KG1 (cell line): ENCODE data around the gene ADAM15.
A peak's percentile ranks its signal among the peaks of the same experiment; 100 is the strongest.

Experiments used
- DNase-seq: peaks from one replicate; lab custom pipeline; 2025; lab: John Stamatoyannopoulos, UW

The ADAM15 gene

DNA sequence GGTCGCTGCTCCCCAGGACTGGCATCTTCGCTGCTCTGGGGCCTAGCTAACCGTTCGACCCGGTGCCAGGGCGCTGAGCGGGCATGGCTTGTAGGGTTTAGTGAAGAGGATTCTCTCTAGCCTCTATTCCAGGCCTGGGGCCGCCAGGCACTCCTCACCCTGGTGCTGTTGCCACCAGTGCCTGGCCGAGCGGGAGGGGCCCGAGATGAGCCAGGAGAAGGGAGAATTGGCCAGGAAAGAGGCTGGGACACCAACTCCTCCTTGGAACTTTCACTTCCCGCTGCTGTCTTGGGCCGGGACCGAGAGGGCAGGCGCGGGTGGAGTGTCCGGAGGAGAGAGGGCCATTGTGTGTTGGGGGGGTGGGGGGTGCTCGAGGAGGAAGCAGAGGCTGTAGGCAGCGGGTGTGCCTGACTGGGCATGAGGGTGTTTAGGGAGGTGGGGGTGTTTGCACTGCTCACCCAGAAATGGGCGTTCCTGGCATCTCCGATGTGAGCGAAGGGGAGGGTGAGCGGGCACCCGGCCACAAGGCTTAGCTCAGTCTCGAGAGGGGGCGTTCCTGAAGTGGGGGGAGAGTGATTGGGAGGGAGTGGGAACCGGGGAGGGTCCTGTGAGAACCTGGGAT is 772 bp downstream of the ADAM15 start:
- DNase-seq: peak; percentile 29

GRCh38 chr1:155052439-155053395 is 1.6 kb downstream of the ADAM15 start:
- no peak for DNase-seq

DNA sequence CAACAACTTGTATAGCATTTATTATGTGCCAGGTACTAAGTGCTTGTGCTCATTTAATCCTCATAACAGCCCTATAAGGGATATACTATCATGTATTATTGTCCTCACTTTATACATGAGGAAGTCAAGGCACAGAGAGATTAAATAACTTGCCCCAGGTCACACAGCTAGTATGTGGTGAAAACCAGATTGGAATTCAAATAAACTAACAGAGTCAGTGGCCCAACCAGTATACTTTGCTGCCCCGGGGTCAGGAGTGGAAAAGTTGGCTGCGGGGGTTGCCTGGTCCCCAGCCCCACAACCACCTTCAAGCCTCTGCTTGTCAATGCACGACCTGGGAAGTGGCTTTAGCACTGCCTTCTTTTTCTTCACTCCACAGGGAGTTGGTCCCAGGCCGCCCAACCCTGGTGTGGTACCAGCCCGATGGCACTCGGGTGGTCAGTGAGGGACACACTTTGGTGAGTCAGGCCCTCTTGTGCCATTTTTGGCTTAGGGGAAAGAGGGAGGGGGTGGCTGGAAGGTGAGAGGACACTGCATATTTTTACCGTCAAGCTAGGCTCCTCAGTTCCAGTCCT is 2.5 kb downstream of the ADAM15 start:
- DNase-seq: no peak

- DNase-seq: no peak
These were observed 6.0 kb downstream of the ADAM15 start for GRCh38 chr1:155057104-155057503.

DNA sequence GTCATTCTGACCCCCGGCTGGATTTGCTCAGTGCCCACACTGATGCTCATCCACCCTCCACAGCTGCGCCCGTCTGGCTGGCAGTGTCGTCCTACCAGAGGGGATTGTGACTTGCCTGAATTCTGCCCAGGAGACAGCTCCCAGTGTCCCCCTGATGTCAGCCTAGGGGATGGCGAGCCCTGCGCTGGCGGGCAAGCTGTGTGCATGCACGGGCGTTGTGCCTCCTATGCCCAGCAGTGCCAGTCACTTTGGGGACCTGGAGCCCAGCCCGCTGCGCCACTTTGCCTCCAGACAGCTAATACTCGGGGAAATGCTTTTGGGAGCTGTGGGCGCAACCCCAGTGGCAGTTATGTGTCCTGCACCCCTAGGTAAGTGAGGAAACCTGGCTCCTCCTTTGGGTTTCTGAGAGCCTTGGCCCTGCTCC is 6.7 kb downstream of the ADAM15 start:
- DNase-seq: no peak

GRCh38 chr1:155060736-155061135 is 9.6 kb downstream of the ADAM15 start:
- DNase-seq: no peak

DNA sequence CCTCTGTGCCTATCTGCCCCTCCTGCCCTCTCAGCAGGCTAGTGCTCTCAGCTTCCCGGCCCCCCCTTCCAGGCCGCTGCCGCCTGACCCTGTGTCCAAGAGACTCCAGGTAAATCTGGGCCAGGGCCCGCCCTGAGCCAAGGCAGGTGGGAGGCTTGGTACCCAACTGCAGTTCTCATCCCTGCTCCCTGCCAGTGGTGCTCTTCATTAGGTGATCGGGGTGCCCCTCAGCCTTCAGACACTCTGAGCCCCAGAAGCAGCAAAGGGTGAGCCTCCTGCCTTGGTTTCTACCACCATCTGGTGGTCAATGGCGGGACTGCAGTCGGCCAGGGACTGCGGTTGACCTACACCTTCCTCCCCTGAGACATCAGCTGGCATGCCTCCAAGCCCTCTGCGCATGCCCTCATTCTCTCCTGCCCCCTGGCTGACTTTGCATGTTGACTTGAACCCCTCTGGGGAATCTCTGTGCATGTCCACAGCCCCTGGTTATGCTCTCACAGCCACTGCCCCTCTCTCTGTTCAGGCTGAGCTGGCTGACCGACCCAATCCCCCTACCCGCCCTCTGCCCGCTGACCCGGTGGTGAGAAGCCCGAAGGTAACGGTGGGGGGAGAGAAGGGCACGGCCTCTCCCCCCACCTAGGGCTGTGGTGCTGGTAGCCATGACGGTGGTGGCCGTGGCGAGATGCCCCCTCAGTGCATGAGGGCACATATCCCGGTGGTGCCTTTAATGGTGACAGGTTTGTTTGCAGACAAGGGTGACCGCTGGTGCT is 10.4 kb downstream of the ADAM15 start:
- peak; percentile 73 for DNase-seq

GRCh38 chr1:155062151-155062686 is 11.1 kb downstream of the ADAM15 start:
- no peak for DNase-seq

DNA sequence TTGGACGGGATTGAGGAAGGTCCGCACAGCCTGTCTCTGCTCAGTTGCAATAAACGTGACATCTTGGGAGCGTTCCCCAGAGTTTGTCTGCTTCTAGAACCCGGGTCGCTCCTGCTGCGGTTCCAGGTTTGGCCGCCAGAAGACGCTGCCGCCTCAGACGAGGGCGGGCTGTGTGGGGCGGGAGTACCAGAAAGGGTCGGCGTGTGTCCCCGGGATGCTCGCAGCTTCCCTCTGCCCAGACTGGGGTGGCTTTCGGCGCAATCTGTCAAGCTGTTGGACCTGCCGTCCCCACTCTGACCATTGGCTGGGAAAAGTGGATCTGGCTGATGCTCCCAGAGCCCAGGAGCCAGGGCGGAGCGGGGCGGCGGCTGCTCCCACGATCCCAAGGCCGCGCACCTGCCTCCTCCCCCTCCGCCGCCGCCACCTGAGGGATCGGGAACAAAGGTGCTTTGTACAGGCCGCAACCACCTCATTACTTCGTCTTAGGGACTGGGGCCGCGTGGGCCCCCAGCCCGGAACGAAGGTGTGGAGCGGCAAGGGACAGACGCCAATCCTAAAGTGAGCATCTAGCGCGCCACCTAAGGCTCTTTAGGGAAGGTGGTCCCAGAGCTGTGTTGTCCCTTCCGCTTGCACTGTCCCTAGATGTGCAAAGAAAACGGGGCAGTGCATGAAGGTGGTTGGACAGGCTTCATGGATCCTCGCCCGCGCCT is 11.7 kb downstream of the ADAM15 start:
- no peak for DNase-seq

- peak; percentile 74 for DNase-seq
These were observed 12.5 kb downstream of the ADAM15 start, which contains the start of gene EFNA4 for GRCh38 chr1:155063550-155064110. TSS of gene EFNA4 (plus strand) at chr1:155063740. CDS start at chr1:155063824, 84 bp downstream.

- DNase-seq: no peak
These were observed 13.2 kb downstream of the ADAM15 start for GRCh38 chr1:155064111-155064831.

DNA sequence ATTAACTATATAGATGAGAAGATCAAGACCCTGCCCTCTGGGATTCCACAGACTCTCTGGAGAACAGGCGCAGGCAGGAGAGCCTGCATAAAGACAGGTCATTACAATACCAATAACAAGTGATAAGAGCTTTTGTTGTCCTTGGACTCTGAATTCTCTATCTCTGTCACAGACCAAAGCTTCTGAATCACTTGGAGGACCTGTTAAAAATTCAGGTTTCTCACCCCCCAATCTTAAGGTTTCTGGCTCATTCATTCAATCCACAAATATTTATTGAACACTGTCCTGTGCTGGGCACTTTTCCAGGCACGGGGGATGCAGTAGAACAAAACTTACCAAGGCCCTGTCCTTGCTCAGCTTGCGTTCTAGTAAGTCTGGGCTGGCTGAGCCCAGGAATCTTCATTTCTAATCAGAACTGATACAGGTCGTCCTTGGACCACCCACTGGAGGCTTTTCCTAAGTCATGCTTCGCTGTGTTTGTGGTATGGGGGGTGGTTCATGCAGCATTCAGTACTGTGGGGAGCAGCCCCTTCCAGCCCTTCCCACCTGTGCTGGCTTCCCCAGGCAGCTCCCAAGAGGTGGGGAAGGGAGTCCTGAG is 13.8 kb downstream of the ADAM15 start:
- no peak for DNase-seq

- DNase-seq: no peak
These were observed 15.7 kb downstream of the ADAM15 start for GRCh38 chr1:155066777-155067176.

DNA sequence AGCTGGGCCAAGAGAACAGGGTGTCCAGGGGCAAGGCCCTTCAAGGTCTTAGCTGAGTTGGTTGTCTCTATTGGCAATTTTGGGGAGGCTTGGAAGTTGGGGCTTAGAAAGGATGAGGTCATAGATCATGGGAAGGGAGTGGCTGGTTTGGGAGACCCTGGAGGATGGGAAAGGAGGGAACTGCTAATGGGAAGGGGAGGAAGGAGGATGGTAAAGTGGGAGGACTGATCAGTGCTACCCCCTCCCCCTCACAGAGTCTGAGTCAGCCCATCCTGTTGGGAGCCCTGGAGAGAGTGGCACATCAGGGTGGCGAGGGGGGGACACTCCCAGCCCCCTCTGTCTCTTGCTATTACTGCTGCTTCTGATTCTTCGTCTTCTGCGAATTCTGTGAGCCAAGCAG is 17.5 kb downstream of the ADAM15 start:
- no peak for DNase-seq

DNA sequence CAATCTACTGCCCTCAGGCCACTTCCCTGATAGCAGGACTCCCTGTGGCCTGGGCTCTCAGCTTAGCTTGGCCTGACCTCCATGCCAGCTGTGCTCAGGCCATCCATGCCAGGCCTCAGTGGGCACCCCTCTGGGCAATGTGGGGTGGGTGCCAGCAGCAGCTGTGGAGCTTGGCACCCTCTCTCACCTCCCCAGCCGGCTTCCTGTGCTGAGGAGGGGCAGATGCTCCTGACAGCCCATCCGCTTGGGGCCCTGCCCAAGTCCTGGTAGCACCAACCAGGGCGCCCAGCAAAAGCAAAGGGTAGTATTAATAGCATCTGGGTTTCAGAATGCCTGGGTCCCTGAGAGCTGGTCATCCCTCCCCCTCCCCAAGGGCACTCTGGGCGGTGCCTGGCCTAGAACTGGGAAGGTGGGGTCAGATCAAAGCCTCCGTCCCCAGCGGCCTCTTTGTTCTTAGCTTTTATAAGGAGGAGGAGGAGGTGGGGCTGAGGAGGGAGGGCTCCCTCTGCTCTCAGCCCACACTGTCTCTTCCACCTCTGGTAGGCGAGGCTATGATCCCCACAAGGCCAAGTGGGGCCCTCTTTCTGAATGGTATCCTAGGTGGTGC is 18.5 kb downstream of the ADAM15 start:
- DNase-seq: no peak

DNA sequence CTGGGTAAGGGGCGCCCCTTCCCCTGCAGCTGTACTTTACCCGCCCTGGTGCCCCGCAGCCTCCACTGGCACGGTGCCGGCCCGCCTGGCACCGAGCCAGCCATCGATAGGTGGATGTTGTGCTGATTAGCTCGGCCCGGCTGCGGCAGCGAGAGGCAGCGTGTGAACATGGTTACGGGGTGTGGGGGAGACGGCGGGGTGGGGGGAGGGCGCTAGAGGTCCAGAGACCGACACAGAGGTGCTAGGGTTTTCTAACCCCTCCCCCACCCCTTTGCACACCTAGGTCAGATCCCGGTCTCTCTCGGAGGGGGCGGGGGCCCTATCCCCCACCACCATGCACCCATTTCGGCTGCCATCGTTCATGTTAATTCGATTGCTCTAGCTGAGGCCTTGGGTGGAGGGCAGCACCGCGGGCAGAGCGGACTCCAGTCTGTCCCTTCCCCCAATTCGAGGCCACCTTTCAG is 19.1 kb downstream of the ADAM15 start:
- no peak for DNase-seq

- no peak for DNase-seq
These were observed 19.8 kb downstream of the ADAM15 start for GRCh38 chr1:155070721-155071569.

DNA sequence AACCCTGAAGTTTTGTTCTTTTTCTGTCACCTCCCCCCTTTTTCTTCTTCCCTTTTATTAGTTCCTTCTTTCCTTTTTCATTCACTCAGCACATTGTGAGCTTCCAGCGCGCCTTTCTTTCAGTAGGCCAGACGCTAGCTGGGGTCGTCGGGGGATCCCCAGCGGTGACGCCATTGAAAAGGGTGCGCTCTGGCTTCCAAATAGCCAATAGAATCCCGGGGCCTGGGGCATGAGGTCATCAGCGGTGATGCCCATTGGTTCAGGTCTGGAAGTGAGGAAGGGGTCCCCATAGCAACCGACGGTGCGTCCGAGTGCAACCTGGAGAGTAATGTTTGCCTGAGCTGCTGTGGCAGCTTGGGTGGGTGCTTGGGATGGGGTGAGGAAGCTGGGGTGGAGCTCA is 20.6 kb downstream of the ADAM15 start:
- DNase-seq: no peak
